GM12865 (cell line): ENCODE data around the gene SLC16A13.

Experiments
- DNase-seq: peaks from one replicate; pipeline ENCODE4 v3.0.0; 2010; ENCODE audit warnings: low read depth
- H3K4me3 ChIP-seq: 2 replicates; pipeline ENCODE4 v1.5.1; 2011; ENCODE audit warnings: mild to moderate bottlenecking, low read depth, low read length, control low read depth
- CTCF ChIP-seq: IDR thresholded peaks from 2 replicates; pipeline ENCODE4 v1.5.1; 2011; ENCODE audit warnings: low read length, control low read depth, low read depth, inconsistent platforms; ENCODE audit not compliant: insufficient read depth; ENCODE audit errors: missing control alignments

The SLC16A13 gene

GRCh38 chr17:7011942-7012254 is 23.9 kb upstream of the SLC16A13 start:
- TF ChIP-seq CTCF = no peak
- DNase-seq = no peak
- peak overlapping the region; percentile 84 for H3K4me3 ChIP-seq

GRCh38 chr17:7014261-7014994 is 21.4 kb upstream of the SLC16A13 start:
- H3K4me3 ChIP-seq = peak overlapping the region; percentile 84
- peak; percentile 99 for DNase-seq
- peak; percentile 65 for TF ChIP-seq CTCF

- peak overlapping the region; percentile 70 for H3K4me3 ChIP-seq
- peak; percentile 87 for DNase-seq
- TF ChIP-seq CTCF = no peak
Observed at GRCh38 chr17:7014995-7015958, 20.5 kb upstream of the SLC16A13 start.

GRCh38 chr17:7016418-7016817 is 19.4 kb upstream of the SLC16A13 start:
- peak overlapping the region; percentile 70 for H3K4me3 ChIP-seq
- DNase-seq = no peak
- TF ChIP-seq CTCF = no peak

- no peak for DNase-seq
- H3K4me3 ChIP-seq = no peak overlapping the region
- no peak for TF ChIP-seq CTCF
Observed at GRCh38 chr17:7016886-7017826, 18.7 kb upstream of the SLC16A13 start.

- DNase-seq = no peak
- no peak overlapping the region for H3K4me3 ChIP-seq
- TF ChIP-seq CTCF = no peak
Observed at GRCh38 chr17:7017827-7018200, 18.0 kb upstream of the SLC16A13 start.
